Measurements from ENCODE around the gene SLC7A10. TPM values are rescaled to one million over a fixed set of nuclear protein-coding genes. Genes with fewer than 3 reads are reported as not detected.

Gene SLC7A10
- total RNA-seq, 1 experiment from 2014 or later, result 1.1 TPM

- POLR2A ChIA-PET, result no interaction called here
- Histone ChIP-seq H3K4me1 (ENCODE audit: control insufficient read depth, insufficient read depth, low read length) (no peaks in the 10 kb centered on the region), H3K27ac (ENCODE audit: low read length) (no peak overlapping the region), H3K9me3 (ENCODE audit: control insufficient read depth, insufficient read depth, low read depth, low read length) (no peaks in the 10 kb centered on the region), H3K36me3 (ENCODE audit: control insufficient read depth, insufficient read depth, low read length) (no peaks in the 10 kb centered on the region), H3K27me3 (ENCODE audit: control insufficient read depth, insufficient read depth, low read length) (no peaks in the 10 kb centered on the region), H3K4me3 (ENCODE audit: low read depth in 2 of 2, low read length in 2 of 2) (no peak overlapping the region)
- ATAC-seq (no peak), DNase-seq (ENCODE audit: low read depth, low spot score) (no peak)
- intact Hi-C loops (cut with micrococcal nuclease; ENCODE audit: unreplicated experiment) (no loop called here), in situ Hi-C loops (cut with HindIII; ENCODE audit: low pct_unique_long_range_greater_than_20kb, low sequenced_read_pairs) (no loop called here)
- CTCF ChIA-PET, result interaction anchor here (0.7 to 1.0 kb wide), 2 partner anchors 10 to 25 kb away, joined by 3 to 5 read pairs; no protein-coding TSS in a partner anchor
- TF ChIP-seq CTCF (IDR thresholded peaks at IDR 0.05), result no peak
- TF ChIP-seq SIN3A (IDR thresholded peaks at IDR 0.05; ENCODE audit: borderline replicate concordance, insufficient read depth, low read depth, low read length), result no peak
- TF ChIP-seq POLR2AphosphoS5 (IDR thresholded peaks at IDR 0.05; ENCODE audit: low read depth, low read length), result no peak
- TF ChIP-seq TCF7L2 (IDR thresholded peaks at IDR 0.05; ENCODE audit: low read depth, low read length), result no peak
- no peak for TF ChIP-seq REST (IDR thresholded peaks at IDR 0.05; ENCODE audit: insufficient read depth in 1 of 2, low read depth in 2 of 2, low read length in 1 of 2)
- BruUV-seq (replicated peaks), result no TSS peak
Measured at GRCh38 chr19:33208904-33209849, 16.5 kb downstream of the SLC7A10 start.

GRCh38 chr19:33208371-33208895, 17.2 kb downstream of the SLC7A10 start:
- POLR2A ChIA-PET, result no interaction called here
- intact Hi-C loops (cut with micrococcal nuclease; ENCODE audit: unreplicated experiment) (no loop called here), in situ Hi-C loops (cut with HindIII; ENCODE audit: low pct_unique_long_range_greater_than_20kb, low sequenced_read_pairs) (no loop called here)
- Histone ChIP-seq H3K4me1 (ENCODE audit: control insufficient read depth, insufficient read depth, low read length) (no peaks in the 10 kb centered on the region), H3K27ac (ENCODE audit: low read length) (no peak overlapping the region), H3K9me3 (ENCODE audit: control insufficient read depth, insufficient read depth, low read depth, low read length) (no peaks in the 10 kb centered on the region), H3K4me3 (ENCODE audit: low read depth in 2 of 2, low read length in 2 of 2) (no peak overlapping the region), H3K36me3 (ENCODE audit: control insufficient read depth, insufficient read depth, low read length) (no peaks in the 10 kb centered on the region), H3K27me3 (ENCODE audit: control insufficient read depth, insufficient read depth, low read length) (no peaks in the 10 kb centered on the region)
- CTCF ChIA-PET, result interaction anchor here (0.6 kb wide), 1 partner anchor 31 kb away, joined by 6 read pairs; no protein-coding TSS in a partner anchor
- ATAC-seq (no peak), DNase-seq (ENCODE audit: low read depth, low spot score) (no peak)
- TF ChIP-seq TCF7L2 (IDR thresholded peaks at IDR 0.05; ENCODE audit: low read depth, low read length) (no peak), SIN3A (IDR thresholded peaks at IDR 0.05; ENCODE audit: borderline replicate concordance, insufficient read depth, low read depth, low read length) (no peak), CTCF (IDR thresholded peaks at IDR 0.05) (no peak), POLR2AphosphoS5 (IDR thresholded peaks at IDR 0.05; ENCODE audit: low read depth, low read length) (no peak), REST (IDR thresholded peaks at IDR 0.05; ENCODE audit: insufficient read depth in 1 of 2, low read depth in 2 of 2, low read length in 1 of 2) (no peak)
- no TSS peak for BruUV-seq (replicated peaks)

All from Panc1 (cell line).